Retinal pigment epithelial cell (primary cell): Measurements from ENCODE around the gene PCMTD2.

Source experiments
- DNase-seq: peaks from one replicate; pipeline ENCODE4 v3.0.0-alpha.2; 2010; ENCODE audit warnings: low read depth
- H3K4me3 ChIP-seq: 2 replicates; pipeline ENCODE4 v1.5.1; 2011; ENCODE audit warnings: mild to moderate bottlenecking, low read length, control low read depth, moderate library complexity
- TF ChIP-seq, protein P1 (sequence below): conservative IDR thresholded peaks from 2 replicates; pipeline ENCODE4 v1.5.1; 2011; ENCODE audit warnings: low read depth, low read length, control low read depth, inconsistent platforms

The PCMTD2 gene

DNA sequence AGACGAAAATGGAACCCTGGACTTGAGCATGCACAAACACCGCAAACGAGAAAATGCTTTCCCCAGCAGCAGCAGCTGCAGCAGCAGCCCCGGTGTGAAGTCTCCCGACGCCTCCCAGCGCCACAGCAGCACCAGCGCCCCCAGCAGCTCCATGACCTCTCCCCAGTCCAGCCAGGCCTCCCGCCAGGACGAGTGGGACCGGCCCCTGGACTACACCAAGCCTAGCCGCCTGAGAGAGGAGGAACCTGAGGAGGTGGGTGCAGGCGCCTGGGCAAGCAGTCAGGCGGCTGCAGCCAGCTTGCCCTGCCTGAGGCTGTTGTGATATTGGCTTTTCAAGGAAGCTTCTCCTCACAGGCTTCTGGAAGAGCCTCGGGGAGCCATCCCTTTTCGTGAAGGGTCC is 35.8 kb upstream of the PCMTD2 start:
- no peak for DNase-seq
- no peak overlapping the region for H3K4me3 ChIP-seq
- TF ChIP-seq, protein P1, sequence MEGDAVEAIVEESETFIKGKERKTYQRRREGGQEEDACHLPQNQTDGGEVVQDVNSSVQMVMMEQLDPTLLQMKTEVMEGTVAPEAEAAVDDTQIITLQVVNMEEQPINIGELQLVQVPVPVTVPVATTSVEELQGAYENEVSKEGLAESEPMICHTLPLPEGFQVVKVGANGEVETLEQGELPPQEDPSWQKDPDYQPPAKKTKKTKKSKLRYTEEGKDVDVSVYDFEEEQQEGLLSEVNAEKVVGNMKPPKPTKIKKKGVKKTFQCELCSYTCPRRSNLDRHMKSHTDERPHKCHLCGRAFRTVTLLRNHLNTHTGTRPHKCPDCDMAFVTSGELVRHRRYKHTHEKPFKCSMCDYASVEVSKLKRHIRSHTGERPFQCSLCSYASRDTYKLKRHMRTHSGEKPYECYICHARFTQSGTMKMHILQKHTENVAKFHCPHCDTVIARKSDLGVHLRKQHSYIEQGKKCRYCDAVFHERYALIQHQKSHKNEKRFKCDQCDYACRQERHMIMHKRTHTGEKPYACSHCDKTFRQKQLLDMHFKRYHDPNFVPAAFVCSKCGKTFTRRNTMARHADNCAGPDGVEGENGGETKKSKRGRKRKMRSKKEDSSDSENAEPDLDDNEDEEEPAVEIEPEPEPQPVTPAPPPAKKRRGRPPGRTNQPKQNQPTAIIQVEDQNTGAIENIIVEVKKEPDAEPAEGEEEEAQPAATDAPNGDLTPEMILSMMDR: no peak

GRCh38 chr20:64220420-64220819 is 35.1 kb upstream of the PCMTD2 start:
- TF ChIP-seq, protein P1: no peak
- H3K4me3 ChIP-seq: no peak overlapping the region
- no peak for DNase-seq

DNA sequence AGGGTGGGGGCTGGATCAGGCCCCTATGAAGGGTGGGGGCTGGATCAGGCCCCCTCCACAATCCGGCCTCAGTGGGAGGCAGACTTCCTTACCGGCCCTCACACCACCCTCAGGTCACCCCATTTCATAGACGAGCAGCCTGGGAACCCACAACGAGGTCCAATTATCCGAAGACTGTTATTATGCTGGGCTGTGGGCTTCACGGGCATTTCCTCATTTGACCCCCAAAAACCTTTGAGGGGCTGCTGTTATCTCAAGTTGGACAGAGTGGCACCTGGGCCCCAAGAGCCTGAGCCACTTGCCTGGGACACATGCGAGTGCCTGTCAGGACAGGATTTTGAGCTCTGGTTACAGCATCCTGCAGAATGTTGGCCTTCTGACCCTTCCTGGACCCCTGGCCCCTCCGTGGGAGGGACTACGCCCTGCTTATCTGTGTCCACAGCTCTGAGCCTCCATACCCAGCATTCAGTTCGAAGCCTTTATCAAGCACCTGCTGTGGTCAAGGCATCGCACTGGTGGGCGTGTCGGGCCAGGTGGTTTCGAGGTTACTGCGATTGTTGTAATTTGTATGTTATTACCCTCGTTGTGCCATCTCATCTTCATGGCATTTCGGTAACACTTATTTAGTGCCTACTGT is 34.5 kb upstream of the PCMTD2 start:
- DNase-seq: no peak
- TF ChIP-seq, protein P1: no peak
- no peak overlapping the region for H3K4me3 ChIP-seq

DNA sequence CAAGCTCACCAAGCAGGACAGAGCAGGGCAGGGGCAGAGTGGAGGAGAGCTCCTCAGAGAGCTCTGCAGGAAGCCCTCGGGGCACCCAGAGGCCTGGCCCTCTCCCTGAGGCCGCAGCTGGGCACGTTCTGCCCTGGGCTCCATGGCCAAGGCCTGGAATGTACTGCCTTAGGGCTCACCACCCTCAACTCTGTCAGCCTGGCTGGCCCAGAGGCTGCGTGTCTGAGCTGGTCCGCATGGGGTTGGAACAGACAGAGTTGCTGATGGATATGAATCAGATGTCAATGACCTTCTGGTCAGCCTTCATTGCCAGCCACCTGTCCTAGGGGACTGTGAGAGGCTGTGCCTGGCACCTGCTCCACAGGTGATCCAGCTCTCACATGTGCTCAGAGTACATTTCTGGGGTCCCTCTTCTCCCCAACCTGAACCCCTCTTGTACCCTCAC is 33.2 kb upstream of the PCMTD2 start:
- no peak overlapping the region for H3K4me3 ChIP-seq
- TF ChIP-seq, protein P1: no peak
- no peak for DNase-seq

DNA sequence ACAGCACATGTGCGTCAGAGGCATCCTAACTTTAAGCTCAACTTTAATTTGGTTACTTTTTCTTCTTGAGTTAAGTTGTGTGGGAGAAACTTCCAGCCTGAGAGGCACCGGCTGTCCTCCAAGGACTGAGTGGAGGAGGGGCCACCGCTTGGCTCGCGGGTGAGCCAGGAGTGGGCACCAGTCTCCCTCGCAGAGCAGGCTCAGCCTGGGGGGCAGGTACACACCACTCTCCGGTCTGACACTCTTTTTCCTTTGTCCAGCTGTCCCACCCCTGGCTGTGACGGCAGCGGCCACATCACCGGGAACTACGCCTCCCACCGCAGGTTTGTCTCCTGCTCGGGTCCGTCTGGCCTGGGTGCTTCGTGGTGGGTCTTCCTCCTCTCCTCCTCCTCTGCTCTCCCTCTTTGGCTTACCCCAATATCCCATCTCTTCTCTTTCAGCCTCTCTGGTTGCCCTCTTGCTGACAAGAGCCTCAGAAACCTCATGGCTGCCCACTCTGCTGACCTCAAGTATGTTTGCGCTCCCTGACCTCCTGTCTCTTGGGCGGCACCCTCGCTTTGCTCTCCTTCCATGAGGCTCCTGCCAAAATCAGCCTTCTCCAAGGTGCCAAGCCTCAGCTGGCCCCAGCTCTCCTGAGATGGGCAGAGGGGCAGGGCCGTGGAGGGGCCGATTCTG is 32.6 kb upstream of the PCMTD2 start:
- no peak for DNase-seq
- TF ChIP-seq, protein P1: no peak
- H3K4me3 ChIP-seq: no peak overlapping the region

DNA sequence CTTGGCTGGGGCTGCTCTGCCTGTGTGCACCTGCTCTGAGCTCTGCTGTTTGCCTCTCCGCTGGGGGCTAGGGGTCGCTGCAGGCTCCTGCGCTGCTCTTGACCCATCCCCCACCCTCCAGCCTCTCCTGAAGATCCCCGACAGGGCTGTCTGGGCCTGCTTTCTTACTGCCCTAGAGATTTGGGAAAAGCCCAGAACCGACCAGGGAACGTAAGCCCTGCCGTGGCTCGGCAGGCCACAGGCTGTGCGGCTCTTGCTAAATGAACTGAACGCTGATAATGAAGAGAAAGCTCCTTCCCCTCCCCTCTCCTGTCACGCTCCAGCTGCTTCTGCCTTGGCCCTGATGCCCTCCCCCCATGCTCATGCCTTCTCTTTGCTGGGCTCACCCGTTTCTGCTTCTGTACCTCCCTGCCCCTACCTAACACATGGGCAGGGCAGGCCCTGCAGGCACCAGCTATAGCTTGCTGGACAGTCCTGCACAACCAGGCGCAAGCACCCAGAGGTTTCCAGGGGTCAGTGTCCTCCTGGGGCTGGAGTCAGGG is 32.0 kb upstream of the PCMTD2 start:
- TF ChIP-seq, protein P1: peak; percentile 72
- no peak overlapping the region for H3K4me3 ChIP-seq
- no peak for DNase-seq
